ENCODE data around the gene IGSF21. TPM values are rescaled to one million over a fixed set of nuclear protein-coding genes. Genes with fewer than 3 reads are reported as not detected.

IGSF21 gene
- total and polyA plus RNA-seq, 10 of the 15 experiments (the other 5 are each of a cell fraction or from before 2014, with no cell fraction given): 0.03 to 0.49 TPM; not detected in 8

DNA sequence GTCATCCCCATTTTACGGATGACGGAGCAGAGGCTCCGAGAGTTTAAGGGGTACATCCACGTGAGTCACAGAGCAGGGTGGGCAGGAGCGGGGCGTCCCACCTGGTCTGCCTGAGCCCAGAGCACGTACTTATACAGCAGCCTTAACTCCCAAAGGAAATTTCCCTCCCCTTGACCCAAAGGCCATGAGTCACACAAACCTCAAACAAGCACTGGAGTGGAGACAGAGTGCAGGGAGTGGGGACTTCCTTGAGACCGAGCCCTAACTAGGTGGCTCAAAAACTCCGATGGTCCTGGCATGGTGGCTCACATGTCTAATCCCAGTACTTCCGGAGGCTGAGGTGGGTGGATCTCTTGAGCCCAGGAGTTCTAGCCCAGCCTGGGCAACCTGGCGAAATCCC, 231.6 kb downstream of the IGSF21 start:
- ChIA-PET POLR2A (interaction anchor here (2.4 kb wide), 1 partner anchor 9 kb away, joined by 9 read pairs; no protein-coding TSS in a partner anchor), CTCF (interaction anchor here (1.2 kb wide), 1 partner anchor 56 kb away, joined by 3 read pairs; no protein-coding TSS in a partner anchor), RAD21 (ENCODE audit: unreplicated experiment) (interaction anchor here (2.8 kb wide), 1 partner anchor 17 kb away, joined by 10 read pairs; no protein-coding TSS in a partner anchor), SMC1A (ENCODE audit: uncharacterized antibody, unreplicated experiment) (interaction anchor here (1.3 kb wide), 1 partner anchor 56 kb away, joined by 3 read pairs; no protein-coding TSS in a partner anchor)
- Histone ChIP-seq H3K4me2 (ENCODE audit: control insufficient read depth, insufficient read depth) (no peak overlapping the region), H3K27me3 (replicated peaks in 1 of 2; ENCODE audit: control insufficient read depth in 2 of 2, insufficient read depth in 2 of 2, low read length in 1 of 2) (no peaks in the 10 kb centered on the region), H3K79me2 (ENCODE audit: control insufficient read depth, insufficient read depth, low read length) (no peaks in the 10 kb centered on the region), H3K9ac (ENCODE audit: control insufficient read depth, insufficient read depth, low read length) (no peak overlapping the region), H2AFZ (ENCODE audit: control insufficient read depth, low read depth, low read length) (no peak overlapping the region), H3K4me1 (ENCODE audit: control insufficient read depth, insufficient read depth, low read length) (peaks cover 27% of the 10 kb centered on the region), H3K9me3 (replicated peaks; ENCODE audit: control insufficient read depth, insufficient read depth, low read length) (no peaks in the 10 kb centered on the region; the same call in 1 of the 3 replicates), H3K4me3 (no peak overlapping the region), H3K36me3 (ENCODE audit: control insufficient read depth in 2 of 2, insufficient read depth in 2 of 2, low read length in 1 of 2) (no peaks in the 10 kb centered on the region), H3K27ac (ENCODE audit: control insufficient read depth, insufficient read depth) (no peak overlapping the region), H4K20me1 (ENCODE audit: control insufficient read depth, insufficient read depth) (no peaks in the 10 kb centered on the region)
- no TSS peak for BruUV-seq (replicated peaks)
- DNase-seq (ENCODE audit: low read depth, low spot score) (no peak), FAIRE-seq (no peak), ATAC-seq (peak; percentile 60)
- TF ChIP-seq CEBPB (IDR thresholded peaks at IDR 0.05; ENCODE audit: borderline replicate concordance in 1 of 2, low read depth in 2 of 2, low read length in 2 of 2) (no peak), CHD2 (IDR thresholded peaks at IDR 0.05; ENCODE audit: borderline replicate concordance, low read depth, low read length) (no peak), RUNX3 (IDR thresholded peaks at IDR 0.05; ENCODE audit: low read length) (0 out of 2 replicates have a peak, but pooled peaks have one; percentile 9), IKZF1 (conservative IDR thresholded peaks at IDR 0.05) (peak; percentile 38), IKZF2 (IDR thresholded peaks at IDR 0.05) (peak in 1 of 2 experiments; percentile 45; a peak in 1 of 4 replicates), SUZ12 (IDR thresholded peaks at IDR 0.05; ENCODE audit: unreplicated experiment) (no peak), NR2F1 (conservative IDR thresholded peaks at IDR 0.05) (0 out of 2 replicates have a peak, but pooled peaks have one; percentile 15), MYB (IDR thresholded peaks at IDR 0.05; ENCODE audit: borderline replicate concordance, low read depth, low read length) (no peak), ZNF384 (IDR thresholded peaks at IDR 0.05; ENCODE audit: borderline replicate concordance, low read depth, low read length) (no peak), NR2C2 (IDR thresholded peaks at IDR 0.05; ENCODE audit: borderline replicate concordance, control insufficient read depth, insufficient read length, low read depth) (no peak)
- TF ChIP-seq, protein P1, sequence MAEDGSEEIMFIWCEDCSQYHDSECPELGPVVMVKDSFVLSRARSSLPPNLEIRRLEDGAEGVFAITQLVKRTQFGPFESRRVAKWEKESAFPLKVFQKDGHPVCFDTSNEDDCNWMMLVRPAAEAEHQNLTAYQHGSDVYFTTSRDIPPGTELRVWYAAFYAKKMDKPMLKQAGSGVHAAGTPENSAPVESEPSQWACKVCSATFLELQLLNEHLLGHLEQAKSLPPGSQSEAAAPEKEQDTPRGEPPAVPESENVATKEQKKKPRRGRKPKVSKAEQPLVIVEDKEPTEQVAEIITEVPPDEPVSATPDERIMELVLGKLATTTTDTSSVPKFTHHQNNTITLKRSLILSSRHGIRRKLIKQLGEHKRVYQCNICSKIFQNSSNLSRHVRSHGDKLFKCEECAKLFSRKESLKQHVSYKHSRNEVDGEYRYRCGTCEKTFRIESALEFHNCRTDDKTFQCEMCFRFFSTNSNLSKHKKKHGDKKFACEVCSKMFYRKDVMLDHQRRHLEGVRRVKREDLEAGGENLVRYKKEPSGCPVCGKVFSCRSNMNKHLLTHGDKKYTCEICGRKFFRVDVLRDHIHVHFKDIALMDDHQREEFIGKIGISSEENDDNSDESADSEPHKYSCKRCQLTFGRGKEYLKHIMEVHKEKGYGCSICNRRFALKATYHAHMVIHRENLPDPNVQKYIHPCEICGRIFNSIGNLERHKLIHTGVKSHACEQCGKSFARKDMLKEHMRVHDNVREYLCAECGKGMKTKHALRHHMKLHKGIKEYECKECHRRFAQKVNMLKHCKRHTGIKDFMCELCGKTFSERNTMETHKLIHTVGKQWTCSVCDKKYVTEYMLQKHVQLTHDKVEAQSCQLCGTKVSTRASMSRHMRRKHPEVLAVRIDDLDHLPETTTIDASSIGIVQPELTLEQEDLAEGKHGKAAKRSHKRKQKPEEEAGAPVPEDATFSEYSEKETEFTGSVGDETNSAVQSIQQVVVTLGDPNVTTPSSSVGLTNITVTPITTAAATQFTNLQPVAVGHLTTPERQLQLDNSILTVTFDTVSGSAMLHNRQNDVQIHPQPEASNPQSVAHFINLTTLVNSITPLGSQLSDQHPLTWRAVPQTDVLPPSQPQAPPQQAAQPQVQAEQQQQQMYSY (CRISPR knock-in tag; IDR thresholded peaks at IDR 0.05): no peak
- TF ChIP-seq, protein P2, sequence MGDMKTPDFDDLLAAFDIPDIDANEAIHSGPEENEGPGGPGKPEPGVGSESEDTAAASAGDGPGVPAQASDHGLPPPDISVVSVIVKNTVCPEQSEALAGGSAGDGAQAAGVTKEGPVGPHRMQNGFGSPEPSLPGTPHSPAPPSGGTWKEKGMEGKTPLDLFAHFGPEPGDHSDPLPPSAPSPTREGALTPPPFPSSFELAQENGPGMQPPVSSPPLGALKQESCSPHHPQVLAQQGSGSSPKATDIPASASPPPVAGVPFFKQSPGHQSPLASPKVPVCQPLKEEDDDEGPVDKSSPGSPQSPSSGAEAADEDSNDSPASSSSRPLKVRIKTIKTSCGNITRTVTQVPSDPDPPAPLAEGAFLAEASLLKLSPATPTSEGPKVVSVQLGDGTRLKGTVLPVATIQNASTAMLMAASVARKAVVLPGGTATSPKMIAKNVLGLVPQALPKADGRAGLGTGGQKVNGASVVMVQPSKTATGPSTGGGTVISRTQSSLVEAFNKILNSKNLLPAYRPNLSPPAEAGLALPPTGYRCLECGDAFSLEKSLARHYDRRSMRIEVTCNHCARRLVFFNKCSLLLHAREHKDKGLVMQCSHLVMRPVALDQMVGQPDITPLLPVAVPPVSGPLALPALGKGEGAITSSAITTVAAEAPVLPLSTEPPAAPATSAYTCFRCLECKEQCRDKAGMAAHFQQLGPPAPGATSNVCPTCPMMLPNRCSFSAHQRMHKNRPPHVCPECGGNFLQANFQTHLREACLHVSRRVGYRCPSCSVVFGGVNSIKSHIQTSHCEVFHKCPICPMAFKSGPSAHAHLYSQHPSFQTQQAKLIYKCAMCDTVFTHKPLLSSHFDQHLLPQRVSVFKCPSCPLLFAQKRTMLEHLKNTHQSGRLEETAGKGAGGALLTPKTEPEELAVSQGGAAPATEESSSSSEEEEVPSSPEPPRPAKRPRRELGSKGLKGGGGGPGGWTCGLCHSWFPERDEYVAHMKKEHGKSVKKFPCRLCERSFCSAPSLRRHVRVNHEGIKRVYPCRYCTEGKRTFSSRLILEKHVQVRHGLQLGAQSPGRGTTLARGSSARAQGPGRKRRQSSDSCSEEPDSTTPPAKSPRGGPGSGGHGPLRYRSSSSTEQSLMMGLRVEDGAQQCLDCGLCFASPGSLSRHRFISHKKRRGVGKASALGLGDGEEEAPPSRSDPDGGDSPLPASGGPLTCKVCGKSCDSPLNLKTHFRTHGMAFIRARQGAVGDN (IDR thresholded peaks at IDR 0.05): no peak
- in situ Hi-C loops (cut with MboI): no loop called here
- intact Hi-C loops (cut with micrococcal nuclease; ENCODE audit: unreplicated experiment): no loop called here
- 27% methylated on average over 11 of the region's 11 CpGs for WGBS (ENCODE audit: insufficient coverage, insufficient replicate concordance, low lambda C conversion rate, missing lambda C conversion rate)

Measured in GM12878 (cell line).